K562 (cell line): ENCODE measurements around the gene KRT5. TPM values are rescaled to one million over a fixed set of nuclear protein-coding genes. Genes with fewer than 3 reads are reported as not detected.

Experiments
- ATAC-seq: fragments of 200-7000 bp; cut with Tn5 transposase; 3 replicates; pipeline ENCODE4 v1.9.1; 2020; ENCODE audit warnings: moderate library complexity
- BruUV-seq: library from RNA; stranded (reverse); fragments of 400-500 nt; replicated peaks from 2 replicates; lab custom pipeline; 2021; lab: Mats Ljungman, UMichigan
- CTCF ChIA-PET: fragments of 300-600 bp; formaldehyde crosslinking; extraction: SDS; loops from one replicate; lab custom pipeline; 2021; ENCODE audit warnings: low intra/inter-chr PET ratio; lab: Yijun Ruan, JAX
- POLR2A ChIA-PET: fragments of 300-600, 350-650 bp; sonication (Branson Sonifier 250); formaldehyde crosslinking; extraction: SDS; loops from one replicate; lab custom pipeline; 2021; ENCODE audit warnings: antibody characterized with exemption, inconsistent platforms; lab: Yijun Ruan, JAX
- DNase-seq, 4 experiments: peaks; one replicate each; pipeline versions ENCODE4 v3.0.0 to v3.0.0-alpha.2; 2011 to 2018; ENCODE audit warnings: low spot score in 3 of 4, mixed read lengths in 3 of 4; ENCODE audit errors: extremely low read depth in 1 of 4
- FAIRE-seq: peaks from 2 replicates; lab custom pipeline; 2011; peaks lifted over from hg19 to GRCh38; lab: Jason Lieb, UNC
- H2AFZ ChIP-seq: 2 replicates; pipeline ENCODE4 v1.6.0; 2011; ENCODE audit warnings: low read depth, low read length, control low read depth, inconsistent platforms
- H3K27ac ChIP-seq: fragments of 200-600 bp; 3 replicates; pipeline ENCODE4 v1.8.0; 2011; ENCODE audit warnings: low read depth, mild to moderate bottlenecking, control low read depth, inconsistent platforms, low read length, moderate library complexity, mixed read lengths; ENCODE audit errors: extremely low read depth
- H3K27me3 ChIP-seq, 2 experiments: fragments of 300-600 bp in 1 of 2; 2 replicates in 1 of 2; 3 replicates in 1 of 2; pipeline versions ENCODE4 v1.6.0 to v1.8.0; 2011; ENCODE audit warnings: inconsistent platforms in 2 of 2, low read length in 2 of 2, mild to moderate bottlenecking in 1 of 2, mixed read lengths in 1 of 2, moderate library complexity in 1 of 2; ENCODE audit not compliant: control insufficient read depth in 2 of 2, insufficient read depth in 2 of 2
- H3K36me3 ChIP-seq: fragments of 300-600 bp; 3 replicates; pipeline ENCODE4 v1.8.0; 2011; ENCODE audit warnings: mild to moderate bottlenecking, low read length, inconsistent platforms; ENCODE audit not compliant: control insufficient read depth, insufficient read depth
- H3K4me1 ChIP-seq, 2 experiments: fragments of 200-600 bp in 1 of 2; replicated peaks in 1 of 2; 2 replicates in 1 of 2; 3 replicates in 1 of 2; pipeline versions ENCODE4 v1.5.1 to v1.8.0; 2011; ENCODE audit warnings: inconsistent platforms in 2 of 2, low read length in 2 of 2, mild to moderate bottlenecking in 1 of 2, mixed read lengths in 1 of 2, moderate library complexity in 1 of 2; ENCODE audit not compliant: control insufficient read depth in 2 of 2, insufficient read depth in 2 of 2
- H3K4me2 ChIP-seq: 2 replicates; pipeline ENCODE4 v1.6.1; 2011; ENCODE audit warnings: low read length, control low read depth, inconsistent platforms, mixed read lengths; ENCODE audit not compliant: insufficient read depth
- H3K4me3 ChIP-seq: fragments of 200-600 bp; sonication (generic), shearing (Covaris generic); 2 replicates; pipeline ENCODE4 v1.5.1; 2016; ENCODE audit warnings: control low read depth, inconsistent platforms
- H3K79me2 ChIP-seq: fragments of 200-600 bp; 3 replicates; pipeline ENCODE4 v1.8.0; 2011; ENCODE audit warnings: low read length, inconsistent platforms; ENCODE audit not compliant: control insufficient read depth, insufficient read depth
- H3K9ac ChIP-seq, 2 experiments: 2 replicates each; pipeline versions ENCODE4 v1.6.0 to v1.6.1; 2011; ENCODE audit warnings: low read depth in 2 of 2, low read length in 2 of 2, control low read depth in 1 of 2, inconsistent platforms in 1 of 2, mild to moderate bottlenecking in 1 of 2, mixed read lengths in 1 of 2; ENCODE audit not compliant: insufficient read depth in 1 of 2
- H3K9me1 ChIP-seq: one replicate; pipeline ENCODE4 v1.6.0; 2011; ENCODE audit warnings: inconsistent platforms, mild to moderate bottlenecking, low read length, moderate library complexity; ENCODE audit not compliant: control insufficient read depth, insufficient read depth
- H3K9me3 ChIP-seq: replicated peaks from 2 replicates; pipeline ENCODE4 v1.5.1; 2011; ENCODE audit warnings: low read depth, low read length, inconsistent platforms; ENCODE audit not compliant: control insufficient read depth, insufficient read depth
- H4K20me1 ChIP-seq: replicated peaks from 2 replicates; pipeline ENCODE4 v1.6.1; 2011; ENCODE audit warnings: low read length, inconsistent platforms, mixed read lengths; ENCODE audit not compliant: control insufficient read depth, insufficient read depth
- ARID1B ChIP-seq: fragments of 450-650 bp; IDR thresholded peaks from 2 replicates; pipeline ENCODE4 v1.6.1; 2016; ENCODE audit warnings: antibody characterized with exemption, mild to moderate bottlenecking, inconsistent platforms
- CBFB ChIP-seq: sonication (generic); formaldehyde crosslinking; IDR thresholded peaks from 2 replicates; pipeline ENCODE4 v1.4.0; 2020; ENCODE audit warnings: mild to moderate bottlenecking, missing genetic modification reagents
- EP300 ChIP-seq: IDR thresholded peaks from 2 replicates; pipeline ENCODE4 v1.6.1; 2012; ENCODE audit warnings: low read length, improper control_type of control experiment
- HNRNPL ChIP-seq: fragments of 200-400 bp; formaldehyde crosslinking; IDR thresholded peaks from 2 replicates; pipeline ENCODE4 v1.6.1; 2017; ENCODE audit warnings: low read depth, mild to moderate bottlenecking, low read length
- MCM2 ChIP-seq: fragments of 450-650 bp; IDR thresholded peaks from 2 replicates; pipeline ENCODE4 v1.6.1; 2017; ENCODE audit warnings: low read depth, mild to moderate bottlenecking
- SMAD3 ChIP-seq: fragments of 450-650 bp; formaldehyde crosslinking; conservative IDR thresholded peaks from 2 replicates; pipeline ENCODE4 v1.4.0; 2020; ENCODE audit warnings: mild to moderate bottlenecking
- ZNF133 ChIP-seq: fragments of 250-450 bp; sonication (Bioruptor Pico); IDR thresholded peaks from 2 replicates; pipeline ENCODE4 v1.4.0; 2020; ENCODE audit warnings: mild to moderate bottlenecking
- ZNF507 ChIP-seq: conservative IDR thresholded peaks from 2 replicates; pipeline ENCODE4 v1.6.1; 2017; ENCODE audit warnings: missing genetic modification characterization, missing compliant biosample characterization
- ZNF766 ChIP-seq: fragments of 200-800 bp; sonication (Bioruptor generic); conservative IDR thresholded peaks from 2 replicates; pipeline ENCODE4 v1.6.1; 2016; ENCODE audit warnings: missing genetic modification characterization, missing compliant biosample characterization
- WGBS: fragments of 100-300 bp; shearing (Covaris generic); methylation state at CpG from one replicate; pipeline ENCODE4 v1.1.6; 2016; ENCODE audit warnings: low coverage, mixed read lengths; ENCODE audit not compliant: insufficient coverage; ENCODE audit errors: missing lambda C conversion rate; 5-methylcytosine and 5-hydroxymethylcytosine counted together
- in situ Hi-C: fragments of 300-500 bp; cut with MboI; formaldehyde crosslinking; loops from 4 replicates; pipeline ENCODE4 v1.15.0; 2018; ENCODE audit warnings: inconsistent platforms, mixed read lengths
- intact Hi-C: fragments of 100-400 bp; cut with micrococcal nuclease; formaldehyde crosslinking; loops from 2 replicates; pipeline ENCODE4 v1.14.2; 2022
- polyA plus RNA-seq, 8 experiments: library from polyadenylated mRNA; depleted of rRNA in 4 of 8; stranded (reverse) in 5 of 8; unstranded in 3 of 8; fragments of >200 nt; fragmentation: Nextera tagmentation in 2 of 8; fragmentation: Illumina TruSeq in 1 of 8; extraction: Ambion mirVana in 2 of 8; extraction: Trizol in 1 of 8; gene quantifications; 2 replicates each; pipeline versions ENCODE4 v1.2.1 to v1.2.3, GENCODE V29; 2011 to 2014; ENCODE audit warnings: inconsistent platforms in 1 of 8, missing spikeins in 1 of 8
- total RNA-seq, 7 experiments: library from RNA; depleted of rRNA in 6 of 7; stranded (reverse); fragments of >200 nt in 6 of 7; fragmentation: Illumina TruSeq in 2 of 7; extraction: Trizol in 2 of 7; gene quantifications; 2 replicates each; pipeline versions ENCODE4 v1.2.1 to v1.2.3, GENCODE V29; 2011 to 2021; ENCODE audit warnings: low replicate concordance in 1 of 7
- TF ChIP-seq, protein P1 (sequence below): sonication (generic); formaldehyde crosslinking; IDR thresholded peaks from 2 replicates; pipeline ENCODE4 v1.8.1; 2023; ENCODE audit warnings: mild to moderate bottlenecking, missing genetic modification reagents
- TF ChIP-seq, protein P2 (sequence below): fragments of 450-650 bp; IDR thresholded peaks from 2 replicates; pipeline ENCODE4 v1.6.1; 2016; ENCODE audit warnings: mild to moderate bottlenecking
- TF ChIP-seq, protein P3 (sequence below): fragments of 250-450 bp; sonication (Bioruptor Pico); IDR thresholded peaks from 2 replicates; pipeline ENCODE4 v1.8.0; 2021; ENCODE audit warnings: mild to moderate bottlenecking, moderate library complexity

KRT5 gene
- total and polyA plus RNA-seq, 9 of the 15 experiments (the other 6 are each of a cell fraction or from before 2014, with no cell fraction given): 0.32 TPM; not detected in 8

DNA sequence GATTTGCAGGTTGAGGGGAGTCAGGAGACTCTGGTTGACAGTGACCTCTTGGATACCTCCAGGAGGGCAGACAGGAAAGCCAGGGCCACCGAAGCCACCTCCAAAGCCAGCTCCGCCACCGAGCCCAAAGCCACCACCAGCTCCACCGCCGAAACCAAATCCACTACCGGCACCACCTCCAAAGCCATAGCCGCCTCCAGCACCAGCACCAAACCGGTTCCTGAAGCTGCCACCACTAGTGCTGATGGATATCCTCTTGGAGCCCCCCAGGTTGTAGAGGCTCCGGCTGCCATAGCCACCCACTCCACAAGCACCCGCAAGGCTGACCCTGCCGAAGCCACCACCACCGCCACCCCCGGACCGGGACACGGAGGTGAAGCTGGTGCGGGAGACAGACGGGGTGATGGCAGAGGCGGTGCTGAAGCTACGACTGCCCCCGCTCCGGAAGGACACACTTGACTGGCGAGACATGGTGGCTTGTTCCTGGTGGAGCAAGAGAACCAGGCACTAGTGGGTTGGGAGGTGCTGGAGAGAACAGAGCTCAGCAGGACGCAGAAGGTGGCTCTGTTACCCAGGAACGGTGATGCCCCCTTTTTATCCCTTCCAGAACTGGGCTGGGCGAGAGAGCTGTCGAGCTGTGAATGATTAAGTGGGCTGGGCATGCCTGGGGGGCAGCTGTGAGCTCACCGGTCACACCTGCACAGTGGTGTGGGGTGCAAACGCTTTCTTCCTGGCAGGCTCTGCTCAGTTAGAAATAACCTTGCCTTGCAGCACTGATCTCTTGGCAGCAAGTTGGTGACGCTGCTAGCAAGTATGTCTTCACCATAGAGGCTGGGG is at the start of gene KRT5 (continued):
- TF ChIP-seq, protein P1, sequence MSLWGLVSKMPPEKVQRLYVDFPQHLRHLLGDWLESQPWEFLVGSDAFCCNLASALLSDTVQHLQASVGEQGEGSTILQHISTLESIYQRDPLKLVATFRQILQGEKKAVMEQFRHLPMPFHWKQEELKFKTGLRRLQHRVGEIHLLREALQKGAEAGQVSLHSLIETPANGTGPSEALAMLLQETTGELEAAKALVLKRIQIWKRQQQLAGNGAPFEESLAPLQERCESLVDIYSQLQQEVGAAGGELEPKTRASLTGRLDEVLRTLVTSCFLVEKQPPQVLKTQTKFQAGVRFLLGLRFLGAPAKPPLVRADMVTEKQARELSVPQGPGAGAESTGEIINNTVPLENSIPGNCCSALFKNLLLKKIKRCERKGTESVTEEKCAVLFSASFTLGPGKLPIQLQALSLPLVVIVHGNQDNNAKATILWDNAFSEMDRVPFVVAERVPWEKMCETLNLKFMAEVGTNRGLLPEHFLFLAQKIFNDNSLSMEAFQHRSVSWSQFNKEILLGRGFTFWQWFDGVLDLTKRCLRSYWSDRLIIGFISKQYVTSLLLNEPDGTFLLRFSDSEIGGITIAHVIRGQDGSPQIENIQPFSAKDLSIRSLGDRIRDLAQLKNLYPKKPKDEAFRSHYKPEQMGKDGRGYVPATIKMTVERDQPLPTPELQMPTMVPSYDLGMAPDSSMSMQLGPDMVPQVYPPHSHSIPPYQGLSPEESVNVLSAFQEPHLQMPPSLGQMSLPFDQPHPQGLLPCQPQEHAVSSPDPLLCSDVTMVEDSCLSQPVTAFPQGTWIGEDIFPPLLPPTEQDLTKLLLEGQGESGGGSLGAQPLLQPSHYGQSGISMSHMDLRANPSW (CRISPR knock-in tag): no peak

DNA sequence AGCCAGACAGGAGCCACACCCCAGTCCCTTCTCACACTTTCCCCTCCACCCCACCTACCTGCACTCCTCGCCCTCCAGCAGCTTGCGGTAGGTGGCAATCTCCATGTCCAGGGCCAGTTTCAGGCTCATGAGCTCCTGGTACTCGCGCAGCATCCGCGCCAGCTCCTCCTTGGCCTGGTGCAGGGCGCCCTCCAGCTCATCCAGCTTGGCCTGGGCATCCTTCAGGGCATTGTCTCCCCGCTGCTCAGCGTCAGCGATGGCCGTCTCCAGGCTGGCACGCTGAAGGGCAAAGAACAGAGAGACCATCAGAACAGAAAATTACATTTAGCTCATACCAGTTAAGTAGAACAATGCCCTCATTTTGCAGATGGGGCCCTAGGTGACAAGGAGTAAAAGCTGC is 47.9 kb upstream of the KRT5 start:
- Histone ChIP-seq H3K9me3 (no peaks in the 10 kb centered on the region), H3K9me1 (peaks cover 3% of the 10 kb centered on the region), H3K79me2 (no peaks in the 10 kb centered on the region), H3K4me1 (peaks cover 0 to 4% of the 10 kb centered on the region in 2 experiments; a peak in 2 of 5 replicates), H3K9ac (no peak overlapping the region), H4K20me1 (peaks cover 19% of the 10 kb centered on the region; the same call in 1 of the 2 replicates), H3K27me3 (peaks cover 20 to 72% of the 10 kb centered on the region in 2 experiments; a peak in 4 of 5 replicates), H3K4me3 (no peak overlapping the region), H3K36me3 (no peaks in the 10 kb centered on the region), H2AFZ (no peak overlapping the region), H3K4me2 (no peak overlapping the region), H3K27ac (no peak overlapping the region)
- intact Hi-C loops (no loop called here), in situ Hi-C loops (no loop called here)
- POLR2A ChIA-PET: interaction anchor here (0.6 kb wide), 1 partner anchor 252 kb away, joined by 3 read pairs; no protein-coding TSS in a partner anchor
- FAIRE-seq: no peak
- ATAC-seq: no peak
- BruUV-seq: no TSS peak
- DNase-seq: no peak
- CTCF ChIA-PET: no interaction called here
- WGBS: 0% methylated on average over 12 of the region's 12 CpGs
- TF ChIP-seq, protein P2, sequence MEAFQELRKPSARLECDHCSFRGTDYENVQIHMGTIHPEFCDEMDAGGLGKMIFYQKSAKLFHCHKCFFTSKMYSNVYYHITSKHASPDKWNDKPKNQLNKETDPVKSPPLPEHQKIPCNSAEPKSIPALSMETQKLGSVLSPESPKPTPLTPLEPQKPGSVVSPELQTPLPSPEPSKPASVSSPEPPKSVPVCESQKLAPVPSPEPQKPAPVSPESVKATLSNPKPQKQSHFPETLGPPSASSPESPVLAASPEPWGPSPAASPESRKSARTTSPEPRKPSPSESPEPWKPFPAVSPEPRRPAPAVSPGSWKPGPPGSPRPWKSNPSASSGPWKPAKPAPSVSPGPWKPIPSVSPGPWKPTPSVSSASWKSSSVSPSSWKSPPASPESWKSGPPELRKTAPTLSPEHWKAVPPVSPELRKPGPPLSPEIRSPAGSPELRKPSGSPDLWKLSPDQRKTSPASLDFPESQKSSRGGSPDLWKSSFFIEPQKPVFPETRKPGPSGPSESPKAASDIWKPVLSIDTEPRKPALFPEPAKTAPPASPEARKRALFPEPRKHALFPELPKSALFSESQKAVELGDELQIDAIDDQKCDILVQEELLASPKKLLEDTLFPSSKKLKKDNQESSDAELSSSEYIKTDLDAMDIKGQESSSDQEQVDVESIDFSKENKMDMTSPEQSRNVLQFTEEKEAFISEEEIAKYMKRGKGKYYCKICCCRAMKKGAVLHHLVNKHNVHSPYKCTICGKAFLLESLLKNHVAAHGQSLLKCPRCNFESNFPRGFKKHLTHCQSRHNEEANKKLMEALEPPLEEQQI: no peak
- TF ChIP-seq ZNF133 (no peak), ZNF766 (CRISPR knock-in tag) (no peak), CBFB (CRISPR knock-in tag) (no peak), MCM2 (no peak), ARID1B (no peak), EP300 (no peak), HNRNPL (no peak), SMAD3 (CRISPR knock-in tag) (no peak), ZNF507 (no peak)
- TF ChIP-seq, protein P3, sequence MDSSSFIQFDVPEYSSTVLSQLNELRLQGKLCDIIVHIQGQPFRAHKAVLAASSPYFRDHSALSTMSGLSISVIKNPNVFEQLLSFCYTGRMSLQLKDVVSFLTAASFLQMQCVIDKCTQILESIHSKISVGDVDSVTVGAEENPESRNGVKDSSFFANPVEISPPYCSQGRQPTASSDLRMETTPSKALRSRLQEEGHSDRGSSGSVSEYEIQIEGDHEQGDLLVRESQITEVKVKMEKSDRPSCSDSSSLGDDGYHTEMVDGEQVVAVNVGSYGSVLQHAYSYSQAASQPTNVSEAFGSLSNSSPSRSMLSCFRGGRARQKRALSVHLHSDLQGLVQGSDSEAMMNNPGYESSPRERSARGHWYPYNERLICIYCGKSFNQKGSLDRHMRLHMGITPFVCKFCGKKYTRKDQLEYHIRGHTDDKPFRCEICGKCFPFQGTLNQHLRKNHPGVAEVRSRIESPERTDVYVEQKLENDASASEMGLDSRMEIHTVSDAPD (CRISPR knock-in tag): no peak
